SK-N-SH (cell line): ENCODE data around the gene TRNP1. TPM values are rescaled to one million over a fixed set of nuclear protein-coding genes. Genes with fewer than 3 reads are reported as not detected.

Experiments
- CTCF ChIA-PET: fragments of 300-600, 350-600 bp; formaldehyde crosslinking; extraction: SDS; loops from one replicate; lab custom pipeline; 2021; lab: Yijun Ruan, JAX
- POLR2A ChIA-PET: fragments of 350-600 bp; sonication (Branson Sonifier 250); formaldehyde crosslinking; extraction: SDS; loops from one replicate; lab custom pipeline; 2020; ENCODE audit warnings: antibody characterized with exemption, inconsistent platforms; lab: Yijun Ruan, JAX
- DNase-seq: peaks from one replicate; pipeline ENCODE4 v3.0.0; 2012
- H2AFZ ChIP-seq: fragments of 200-600 bp; sonication (generic); 2 replicates; pipeline ENCODE4 v1.8.1; 2016; ENCODE audit warnings: antibody characterized with exemption, mild to moderate bottlenecking, low read depth
- H3F3A ChIP-seq: fragments of 200-600 bp; sonication (generic); replicated peaks from 2 replicates; pipeline ENCODE3; 2016; ENCODE audit warnings: antibody characterized with exemption, mild to moderate bottlenecking; ENCODE audit not compliant: insufficient read depth
- H3K27ac ChIP-seq, 2 experiments: fragments of 200-500 bp in 1 of 2; fragments of 200-600 bp in 1 of 2; sonication (Bioruptor generic) in 1 of 2; sonication (generic), shearing (Covaris generic) in 1 of 2; 2 replicates each; pipeline versions ENCODE4 v1.5.1 to v1.6.1; 2014 to 2016; ENCODE audit warnings: low read depth in 2 of 2, inconsistent platforms in 1 of 2, low read length in 1 of 2, mild to moderate bottlenecking in 1 of 2, mixed read lengths in 1 of 2
- H3K27me3 ChIP-seq: fragments of 200-600 bp; sonication (generic), shearing (Covaris generic); 2 replicates; pipeline ENCODE4 v1.6.1; 2016; ENCODE audit warnings: mixed run types; ENCODE audit not compliant: insufficient read depth
- H3K36me3 ChIP-seq, 2 experiments: fragments of 200-500 bp in 1 of 2; fragments of 200-600 bp in 1 of 2; sonication (Bioruptor generic) in 1 of 2; sonication (generic) in 1 of 2; replicated peaks in 1 of 2; 2 replicates each; pipeline versions ENCODE3 to v1.5.1; 2014 to 2016; ENCODE audit warnings: low read length in 1 of 2, mild to moderate bottlenecking in 1 of 2; ENCODE audit not compliant: insufficient read depth in 2 of 2, control insufficient read depth in 1 of 2
- H3K4me1 ChIP-seq, 2 experiments: fragments of 200-500 bp in 1 of 2; fragments of 200-600 bp in 1 of 2; sonication (Bioruptor generic) in 1 of 2; sonication (generic), shearing (Covaris generic) in 1 of 2; 2 replicates each; pipeline versions ENCODE4 v1.5.1 to v1.6.1; 2014 to 2016; ENCODE audit warnings: low read depth in 1 of 2, low read length in 1 of 2, mixed run types in 1 of 2; ENCODE audit not compliant: insufficient read depth in 2 of 2, control insufficient read depth in 1 of 2
- H3K4me2 ChIP-seq: fragments of 200-600 bp; sonication (generic), shearing (Covaris generic); 2 replicates; pipeline ENCODE4 v1.6.1; 2017; ENCODE audit warnings: mixed run types
- H3K4me3 ChIP-seq, 2 experiments: fragments of 200-500 bp in 1 of 2; fragments of 200-600 bp in 1 of 2; sonication (Bioruptor generic) in 1 of 2; sonication (generic), shearing (Covaris generic) in 1 of 2; 2 replicates each; pipeline versions ENCODE4 v1.5.1 to v1.8.1; 2014 to 2016; ENCODE audit warnings: low read depth in 2 of 2, inconsistent platforms in 1 of 2, low read length in 1 of 2, mild to moderate bottlenecking in 1 of 2, mixed read lengths in 1 of 2, moderate library complexity in 1 of 2
- H3K79me2 ChIP-seq: fragments of 200-600 bp; sonication (generic); 2 replicates; pipeline ENCODE4 v1.8.1; 2017; ENCODE audit warnings: mild to moderate bottlenecking; ENCODE audit not compliant: insufficient read depth
- H3K9ac ChIP-seq: fragments of 200-600 bp; sonication (generic); 2 replicates; pipeline ENCODE4 v1.6.1; 2017; ENCODE audit warnings: mixed run types
- H3K9me2 ChIP-seq: fragments of 200-600 bp; sonication (generic); 2 replicates; pipeline ENCODE4 v1.6.1; 2017; ENCODE audit warnings: mixed run types
- H3K9me3 ChIP-seq: fragments of 200-600 bp; sonication (generic); 2 replicates; pipeline ENCODE4 v1.6.1; 2017; ENCODE audit warnings: mixed run types, mild to moderate bottlenecking, moderate library complexity
- H4K20me1 ChIP-seq: fragments of 200-600 bp; sonication (generic); 2 replicates; pipeline ENCODE4 v1.6.1; 2017; ENCODE audit warnings: mild to moderate bottlenecking, mixed run types; ENCODE audit not compliant: insufficient read depth
- CTCF ChIP-seq: fragments of 200-600 bp; sonication (generic); IDR thresholded peaks from 2 replicates; pipeline ENCODE4 v1.6.1; 2017; ENCODE audit warnings: antibody characterized with exemption, mild to moderate bottlenecking, moderate library complexity
- ELF1 ChIP-seq: IDR thresholded peaks from 2 replicates; pipeline ENCODE4 v1.4.0; 2012
- EP300 ChIP-seq, 2 experiments: IDR thresholded peaks; 2 replicates each; pipeline versions ENCODE4 v1.4.0 to v1.6.1; 2012; ENCODE audit warnings: borderline replicate concordance in 1 of 2, low read depth in 1 of 2, low read length in 1 of 2
- FOSL2 ChIP-seq: IDR thresholded peaks from 2 replicates; pipeline ENCODE4 v1.4.0; 2012; ENCODE audit warnings: low read depth, mild to moderate bottlenecking, moderate library complexity, borderline replicate concordance
- FOXJ3 ChIP-seq: sonication (generic); formaldehyde crosslinking; IDR thresholded peaks from 2 replicates; pipeline ENCODE4 v1.5.1; 2020; ENCODE audit warnings: mild to moderate bottlenecking, missing genetic modification reagents
- FOXM1 ChIP-seq: IDR thresholded peaks from 2 replicates; pipeline ENCODE4 v1.4.0; 2012; ENCODE audit warnings: low read depth, mild to moderate bottlenecking
- JUND ChIP-seq: IDR thresholded peaks from 2 replicates; pipeline ENCODE4 v1.4.0; 2012
- MXI1 ChIP-seq: IDR thresholded peaks from 2 replicates; pipeline ENCODE4 v1.6.1; 2012; ENCODE audit warnings: mild to moderate bottlenecking, low read depth, low read length, improper control_type of control experiment
- PBX3 ChIP-seq: IDR thresholded peaks from 2 replicates; pipeline ENCODE4; 2012
- POLR2AphosphoS5 ChIP-seq: IDR thresholded peaks from 2 replicates; pipeline ENCODE4 v1.6.1; 2012; ENCODE audit warnings: low read depth, low read length
- RAD21 ChIP-seq: IDR thresholded peaks from 2 replicates; pipeline ENCODE4 v1.6.1; 2012; ENCODE audit warnings: mild to moderate bottlenecking, low read length
- REST ChIP-seq: IDR thresholded peaks from 2 replicates; pipeline ENCODE4 v1.6.1; 2012; ENCODE audit warnings: mild to moderate bottlenecking, low read depth, low read length, moderate library complexity
- RFX5 ChIP-seq: IDR thresholded peaks from 2 replicates; pipeline ENCODE4 v1.6.1; 2012; ENCODE audit warnings: mild to moderate bottlenecking, improper control_type of control experiment, low read length
- SIN3A ChIP-seq: IDR thresholded peaks from 2 replicates; pipeline ENCODE4 v1.6.1; 2012; ENCODE audit warnings: low read depth, mild to moderate bottlenecking, low read length, moderate library complexity, borderline replicate concordance
- SMC3 ChIP-seq: IDR thresholded peaks from 2 replicates; pipeline ENCODE4 v1.6.1; 2012; ENCODE audit warnings: low read depth, low read length, improper control_type of control experiment
- TAF1 ChIP-seq: IDR thresholded peaks from 2 replicates; pipeline ENCODE4 v1.6.1; 2012; ENCODE audit warnings: low read depth, mild to moderate bottlenecking, low read length, moderate library complexity, borderline replicate concordance
- TEAD4 ChIP-seq: IDR thresholded peaks from 2 replicates; pipeline ENCODE4 v1.4.0; 2012; ENCODE audit warnings: mild to moderate bottlenecking, borderline replicate concordance; ENCODE audit not compliant: insufficient read depth
- USF2 ChIP-seq: fragments of 150-350 bp; IDR thresholded peaks from 2 replicates; pipeline ENCODE4 v1.6.1; 2017; ENCODE audit warnings: antibody characterized with exemption, low read length, low read depth, borderline replicate concordance
- ZBTB33 ChIP-seq: IDR thresholded peaks from 2 replicates; pipeline ENCODE4 v1.4.0; 2012; ENCODE audit warnings: low read depth, borderline replicate concordance
- WGBS: methylation state at CpG from one replicate; pipeline ENCODE4 v1.1.6; 2017; ENCODE audit warnings: low lambda C conversion rate; 5-methylcytosine and 5-hydroxymethylcytosine counted together
- polyA plus RNA-seq, 3 experiments: library from polyadenylated mRNA; depleted of rRNA; stranded (reverse); fragments of >200 nt; gene quantifications; 2 replicates each; pipeline ENCODE4 v1.2.3, GENCODE V29; 2012

TRNP1 gene
- polyA plus RNA-seq, 1 of the 3 experiments (the other 2 are of a cell fraction): 8.8 TPM

- TF ChIP-seq PBX3 (0 out of 2 replicates have a peak, but pooled peaks have one; percentile 9), FOXM1 (no peak), USF2 (no peak), ELF1 (no peak), RAD21 (no peak), SIN3A (no peak), TEAD4 (peak; percentile 94), EP300 (IDR thresholded peaks at IDR 0.05; ENCODE audit: borderline replicate concordance in 1 of 2, low read depth in 1 of 2, low read length in 1 of 2) (peak in 1 of 2 experiments; percentile 61; a peak in 1 of 4 replicates), MXI1 (no peak)
Observed at GRCh38 chr1:26999440-26999987, 6.0 kb downstream of the TRNP1 start (continued).

- Histone ChIP-seq H3K9me2 (no peaks in the 10 kb centered on the region), H2AFZ (no peak overlapping the region)
- no peak for TF ChIP-seq TAF1
- no peak for TF ChIP-seq RFX5
- TF ChIP-seq FOXM1: no peak
- TF ChIP-seq JUND: no peak
- no peak for TF ChIP-seq ZBTB33
- TF ChIP-seq FOSL2: no peak
- TF ChIP-seq FOXJ3 (CRISPR knock-in tag): no peak
- no peak for TF ChIP-seq POLR2AphosphoS5
- no peak for TF ChIP-seq REST
- TF ChIP-seq SMC3: no peak
- no peak for TF ChIP-seq SIN3A
- no peak for TF ChIP-seq CTCF
- TF ChIP-seq RAD21: no peak
- TF ChIP-seq, all 33 proteins: peak for 0
- Histone ChIP-seq H3K4me2 (peak overlapping the region; percentile 74; the same call in 1 of the 2 replicates), H3F3A (peaks cover 15% of the 10 kb centered on the region), H3K9me3 (no peaks in the 10 kb centered on the region), H3K79me2 (no peaks in the 10 kb centered on the region; the same call in 1 of the 2 replicates), H4K20me1 (no peaks in the 10 kb centered on the region; the same call in 1 of the 2 replicates), H3K4me3 (no peak overlapping the region), H3K36me3 (no peaks in the 10 kb centered on the region), H3K9ac (peak overlapping the region; percentile 24; the same call in 1 of the 2 replicates), H3K4me1 (peaks cover 11 to 30% of the 10 kb centered on the region in 2 experiments; a peak in 3 of 4 replicates), H3K27me3 (no peaks in the 10 kb centered on the region), H3K27ac (peak overlapping the region in 1 of 2 experiments; percentile 92; a peak in 2 of 4 replicates)
- no peak for DNase-seq
- WGBS: 86% methylated on average over 9 of the region's 9 CpGs
- ChIA-PET CTCF (interaction anchor here (1.2 to 2.1 kb wide), 2 partner anchors 8 to 97 kb away, joined by 4 to 6 read pairs; no protein-coding TSS in a partner anchor), POLR2A (no interaction called here)
Observed at GRCh38 chr1:27000090-27000816, 6.8 kb downstream of the TRNP1 start.
